Stomach (tissue), 4 donors: Measurements from ENCODE around the gene DNER.

Source experiments
- CTCF ChIP-seq, 7 experiments: fragments of 450-650 bp in 4 of 7; fragments of 200-600 bp in 3 of 7; sonication (generic) in 3 of 7; IDR thresholded peaks; one replicate each; pipeline ENCODE4 v1.5.1; 2016 to 2019; ENCODE audit warnings: antibody characterized with exemption in 7 of 7, control low read depth in 2 of 7, mild to moderate bottlenecking in 1 of 7
- EP300 ChIP-seq: sonication (generic); formaldehyde crosslinking; IDR thresholded peaks from one replicate; pipeline ENCODE4 v1.6.1; 2017; ENCODE audit warnings: antibody characterized with exemption
- POLR2A ChIP-seq, 4 donors: fragments of 450-650 bp; IDR thresholded peaks; one replicate each; pipeline ENCODE4 v1.6.1; 2016; ENCODE audit warnings: antibody characterized with exemption in 4 of 4, control low read depth in 2 of 4, mild to moderate bottlenecking in 1 of 4, moderate library complexity in 1 of 4
- POLR2AphosphoS5 ChIP-seq, 3 donors: sonication (generic); formaldehyde crosslinking; IDR thresholded peaks; one replicate each; pipeline ENCODE4 v1.6.1; 2016; ENCODE audit warnings: antibody characterized with exemption in 3 of 3

GRCh38 chr2:229591611-229592010 lies 122.7 kb downstream of the DNER start:
- TF ChIP-seq POLR2AphosphoS5 (IDR thresholded peaks at IDR 0.05) = no peak
- no peak for TF ChIP-seq CTCF (IDR thresholded peaks at IDR 0.05)
- TF ChIP-seq POLR2A (IDR thresholded peaks at IDR 0.05) = no peak
- TF ChIP-seq EP300 = no peak
